Right atrium auricular region (tissue), 2 donors: ENCODE measurements around the gene PTBP2. TPM values are rescaled to one million over a fixed set of nuclear protein-coding genes. Genes with fewer than 3 reads are reported as not detected.

Experiments
- DNase-seq: peaks from one replicate; pipeline ENCODE4 v3.0.0-alpha.2; 2019; ENCODE audit warnings: low spot score
- H3K27ac ChIP-seq, 2 donors: fragments of 200-600 bp; sonication (generic); 1 replicate in 1 of 2; 2 replicates in 1 of 2; pipeline ENCODE4 v1.5.1; 2016 to 2019
- H3K27me3 ChIP-seq, 2 donors: fragments of 200-600 bp; sonication (generic); one replicate each; pipeline versions ENCODE4 v1.5.1 to v1.6.0; 2017 to 2019
- H3K36me3 ChIP-seq: fragments of 200-600 bp; sonication (generic); one replicate; pipeline ENCODE4 v1.5.1; 2016
- H3K4me1 ChIP-seq, 2 donors: fragments of 200-600 bp; sonication (generic); one replicate each; pipeline versions ENCODE4 v1.5.1 to v1.6.0; 2017 to 2019
- H3K4me3 ChIP-seq, 2 donors: fragments of 200-600 bp; sonication (generic); 1 replicate in 1 of 2; 2 replicates in 1 of 2; pipeline ENCODE4 v1.5.1; 2017 to 2019; ENCODE audit warnings: mild to moderate bottlenecking in 1 of 2, moderate library complexity in 1 of 2
- H3K9me3 ChIP-seq, 2 donors: fragments of 200-600 bp; sonication (generic); one replicate each; pipeline ENCODE4 v1.5.1; 2019
- CTCF ChIP-seq, 2 donors: fragments of 200-600 bp; sonication (generic); IDR thresholded peaks; one replicate each; pipeline ENCODE4 v1.5.1; 2019; ENCODE audit warnings: antibody characterized with exemption in 2 of 2
- total RNA-seq, 2 donors: library from RNA; depleted of rRNA; stranded (reverse); fragments of >200 nt; gene quantifications; one replicate each; pipeline ENCODE4 v1.1.0, GENCODE V29; 2016

Gene PTBP2
- total RNA-seq, 2 donors from 2014 or later = 15.9 to 21.9 TPM

- H3K9me3 ChIP-seq = no peaks in the 10 kb centered on the region
- TF ChIP-seq CTCF (IDR thresholded peaks at IDR 0.05) = no peak
- H3K4me3 ChIP-seq = no peak overlapping the region
- no peaks in the 10 kb centered on the region for H3K36me3 ChIP-seq
- H3K27me3 ChIP-seq = no peaks in the 10 kb centered on the region
- no peak overlapping the region for H3K27ac ChIP-seq
- no peaks in the 10 kb centered on the region for H3K4me1 ChIP-seq
- DNase-seq = no peak
Measured at GRCh38 chr1:96688767-96689166, 32.8 kb upstream of the PTBP2 start.

GRCh38 chr1:96695954-96696353 lies 25.6 kb upstream of the PTBP2 start:
- DNase-seq = no peak
- Histone ChIP-seq H3K27me3 (no peaks in the 10 kb centered on the region), H3K9me3 (no peaks in the 10 kb centered on the region), H3K4me3 (no peak overlapping the region), H3K27ac (no peak overlapping the region), H3K36me3 (no peaks in the 10 kb centered on the region), H3K4me1 (no peaks in the 10 kb centered on the region)
- TF ChIP-seq CTCF (IDR thresholded peaks at IDR 0.05) = no peak

- TF ChIP-seq CTCF (IDR thresholded peaks at IDR 0.05) = no peak
- H3K27ac ChIP-seq = no peak overlapping the region
- no peaks in the 10 kb centered on the region for H3K9me3 ChIP-seq
- H3K4me1 ChIP-seq = no peaks in the 10 kb centered on the region
- no peaks in the 10 kb centered on the region for H3K36me3 ChIP-seq
- H3K27me3 ChIP-seq = no peaks in the 10 kb centered on the region
- DNase-seq = no peak
- H3K4me3 ChIP-seq = no peak overlapping the region
Measured at GRCh38 chr1:96698342-96698983, 23.1 kb upstream of the PTBP2 start.

- H3K36me3 ChIP-seq = no peaks in the 10 kb centered on the region
- H3K27ac ChIP-seq = no peak overlapping the region
- no peak for DNase-seq
- no peaks in the 10 kb centered on the region for H3K9me3 ChIP-seq
- no peaks in the 10 kb centered on the region for H3K27me3 ChIP-seq
- no peak for TF ChIP-seq CTCF (IDR thresholded peaks at IDR 0.05)
- no peaks in the 10 kb centered on the region for H3K4me1 ChIP-seq
- H3K4me3 ChIP-seq = no peak overlapping the region
Measured at GRCh38 chr1:96703186-96703585, 18.4 kb upstream of the PTBP2 start.

GRCh38 chr1:96707023-96707422 lies 14.6 kb upstream of the PTBP2 start:
- H3K4me3 ChIP-seq = no peak overlapping the region
- DNase-seq = no peak
- no peak overlapping the region for H3K27ac ChIP-seq
- H3K27me3 ChIP-seq = no peaks in the 10 kb centered on the region
- no peak for TF ChIP-seq CTCF (IDR thresholded peaks at IDR 0.05)
- H3K9me3 ChIP-seq = no peaks in the 10 kb centered on the region
- no peaks in the 10 kb centered on the region for H3K36me3 ChIP-seq
- H3K4me1 ChIP-seq = no peaks in the 10 kb centered on the region

- Histone ChIP-seq H3K36me3 (no peaks in the 10 kb centered on the region), H3K27me3 (no peaks in the 10 kb centered on the region), H3K27ac (no peak overlapping the region), H3K4me1 (no peaks in the 10 kb centered on the region), H3K4me3 (no peak overlapping the region), H3K9me3 (no peaks in the 10 kb centered on the region)
- DNase-seq = no peak
- no peak for TF ChIP-seq CTCF (IDR thresholded peaks at IDR 0.05)
Measured at GRCh38 chr1:96708482-96708881, 13.1 kb upstream of the PTBP2 start.
